ENCODE results near the gene FAM89A.

- TF ChIP-seq CTCF (optimal IDR thresholded peaks at IDR 0.05 in 1 of 3, IDR thresholded peaks at IDR 0.05 in 1 of 3, conservative IDR thresholded peaks at IDR 0.05 in 1 of 3; ENCODE audit: extremely low read depth in 1 of 3, insufficient read depth in 2 of 3, low read length in 3 of 3) (peak; percentile 26 to 74 (median 41)), EZH2 (IDR thresholded peaks at IDR 0.05; ENCODE audit: low read length) (no peak)
Observed at GRCh38 chr1:230978491-230979388, 61.3 kb downstream of the FAM89A start, which contains the start of the genes ARV1 and TTC13.

Measured in keratinocyte (primary cell).